IMR-90 (cell line): ENCODE data around the gene KHK. TPM values are rescaled to one million over a fixed set of nuclear protein-coding genes. Genes with fewer than 3 reads are reported as not detected.

Experiments used
- ATAC-seq: fragments of 200-7000 bp; cut with Tn5 transposase; 2 replicates; pipeline ENCODE4 v1.9.1; 2020; ENCODE audit warnings: low read depth, mild to moderate bottlenecking, moderate library complexity
- BruUV-seq: library from RNA; stranded (reverse); fragments of 400-500 nt; replicated peaks from 2 replicates; lab custom pipeline; 2021; lab: Mats Ljungman, UMichigan
- CTCF ChIA-PET: fragments of 300-600 bp; formaldehyde crosslinking; extraction: SDS; loops from one replicate; lab custom pipeline; 2021; ENCODE audit warnings: antibody characterized with exemption; lab: Yijun Ruan, JAX
- POLR2A ChIA-PET: fragments of 300-600 bp; sonication (Branson Sonifier 250); formaldehyde crosslinking; loops from one replicate; lab custom pipeline; 2022; ENCODE audit warnings: antibody characterized with exemption; ENCODE audit not compliant: unreplicated experiment; lab: Charles Lee
- DNase-seq: peaks from one replicate; pipeline ENCODE4 v3.0.0; 2013
- H2AFZ ChIP-seq: replicated peaks from 2 replicates; pipeline ENCODE3; 2013; ENCODE audit warnings: low read length, mild to moderate bottlenecking; ENCODE audit not compliant: poor library complexity
- H2AK5ac ChIP-seq: 2 replicates; pipeline ENCODE4 v1.6.1; 2013; ENCODE audit warnings: low read depth, low read length, inconsistent platforms
- H2AK9ac ChIP-seq: replicated peaks from 2 replicates; pipeline ENCODE3; 2013; ENCODE audit warnings: mild to moderate bottlenecking, low read depth, low read length, moderate library complexity; ENCODE audit not compliant: poor library complexity
- H2BK120ac ChIP-seq: 2 replicates; pipeline ENCODE4 v1.6.1; 2013; ENCODE audit warnings: low read depth, low read length, inconsistent platforms
- H2BK15ac ChIP-seq: 3 replicates; pipeline ENCODE4 v1.6.1; 2013; ENCODE audit warnings: low read depth, low read length, inconsistent platforms
- H2BK20ac ChIP-seq: 2 replicates; pipeline ENCODE4 v1.6.1; 2013; ENCODE audit warnings: low read depth, mild to moderate bottlenecking, inconsistent platforms, low read length, moderate library complexity
- H2BK5ac ChIP-seq: 2 replicates; pipeline ENCODE4 v1.6.1; 2013; ENCODE audit warnings: mild to moderate bottlenecking, low read depth, low read length, inconsistent platforms; ENCODE audit not compliant: poor library complexity, severe bottlenecking
- H3K14ac ChIP-seq: replicated peaks from 2 replicates; pipeline ENCODE4 v1.6.1; 2013; ENCODE audit warnings: low read depth, low read length, inconsistent platforms
- H3K18ac ChIP-seq: 2 replicates; pipeline ENCODE4 v1.6.1; 2013; ENCODE audit warnings: low read depth, low read length, control low read depth
- H3K23ac ChIP-seq: 2 replicates; pipeline ENCODE4 v1.6.1; 2013; ENCODE audit warnings: low read depth, low read length, inconsistent platforms
- H3K27ac ChIP-seq: 2 replicates; pipeline ENCODE4 v1.5.1; 2013; ENCODE audit warnings: mild to moderate bottlenecking, control low read depth, low read length; ENCODE audit not compliant: insufficient read depth
- H3K27me3 ChIP-seq: 2 replicates; pipeline ENCODE4 v1.6.1; 2013; ENCODE audit warnings: low read length; ENCODE audit not compliant: control insufficient read depth, insufficient read depth
- H3K36me3 ChIP-seq: 2 replicates; pipeline ENCODE4 v1.6.1; 2013; ENCODE audit warnings: low read length, mixed read lengths; ENCODE audit not compliant: control insufficient read depth, insufficient read depth
- H3K4ac ChIP-seq: 2 replicates; pipeline ENCODE4 v1.6.1; 2013; ENCODE audit warnings: low read depth, low read length, inconsistent platforms
- H3K4me1 ChIP-seq: 2 replicates; pipeline ENCODE4 v1.6.1; 2013; ENCODE audit warnings: low read length, mixed read lengths; ENCODE audit not compliant: control insufficient read depth, insufficient read depth
- H3K4me2 ChIP-seq: 2 replicates; pipeline ENCODE4 v1.6.1; 2013; ENCODE audit warnings: low read depth, mild to moderate bottlenecking, control low read depth, low read length, moderate library complexity
- H3K4me3 ChIP-seq: 2 replicates; pipeline ENCODE4 v1.5.1; 2013; ENCODE audit warnings: low read depth, mild to moderate bottlenecking, control low read depth, low read length, moderate library complexity; ENCODE audit not compliant: insufficient read depth
- H3K56ac ChIP-seq: 2 replicates; pipeline ENCODE4 v1.6.1; 2013; ENCODE audit warnings: low read length, inconsistent platforms; ENCODE audit not compliant: insufficient read depth; ENCODE audit errors: extremely low read depth
- H3K79me1 ChIP-seq, 2 experiments: 2 replicates each; pipeline ENCODE4 v1.6.1; 2013; ENCODE audit warnings: low read length in 2 of 2, inconsistent platforms in 1 of 2, low read depth in 1 of 2
- H3K9ac ChIP-seq: 2 replicates; pipeline ENCODE4 v1.6.1; 2013; ENCODE audit warnings: low read depth, low read length, control low read depth
- H3K9me1 ChIP-seq: 2 replicates; pipeline ENCODE4 v1.6.1; 2013; ENCODE audit warnings: low read length, inconsistent platforms; ENCODE audit not compliant: insufficient read depth
- H3K9me3 ChIP-seq: 2 replicates; pipeline ENCODE4 v1.6.1; 2013; ENCODE audit warnings: low read length; ENCODE audit not compliant: control insufficient read depth, insufficient read depth
- H4K20me1 ChIP-seq: 2 replicates; pipeline ENCODE4 v1.6.1; 2013; ENCODE audit warnings: low read length, inconsistent platforms; ENCODE audit not compliant: insufficient read depth
- H4K5ac ChIP-seq: 2 replicates; pipeline ENCODE4 v1.6.1; 2013; ENCODE audit warnings: mild to moderate bottlenecking, low read depth, low read length, control low read depth
- H4K8ac ChIP-seq, 2 experiments: 2 replicates each; pipeline ENCODE4 v1.6.1; 2013; ENCODE audit warnings: low read depth in 2 of 2, low read length in 2 of 2, control low read depth in 1 of 2, inconsistent platforms in 1 of 2
- H4K91ac ChIP-seq: 2 replicates; pipeline ENCODE4 v1.6.1; 2013; ENCODE audit warnings: low read depth, low read length, inconsistent platforms; ENCODE audit not compliant: insufficient read depth
- FOS ChIP-seq: fragments of 150-350 bp; IDR thresholded peaks from 2 replicates; pipeline ENCODE4 v1.6.1; 2016; ENCODE audit warnings: low read depth, low read length
- WGBS, 2 experiments: methylation state at CpG; one replicate each; pipeline versions ENCODE4 v1.1.5 to v1.1.7; 2013; ENCODE audit warnings: missing lambda C conversion rate in 2 of 2; ENCODE audit not compliant: insufficient read length in 1 of 2; ENCODE audit errors: extremely low coverage in 2 of 2; 5-methylcytosine and 5-hydroxymethylcytosine counted together
- dilution Hi-C: fragments of 300-500 bp; cut with HindIII; formaldehyde crosslinking; loops from one replicate; pipeline ENCODE4 v1.14.3; 2018; ENCODE audit warnings: low sequenced_read_pairs; ENCODE audit not compliant: unreplicated experiment
- in situ Hi-C: fragments of 300-500 bp; cut with MboI; formaldehyde crosslinking; loops from 3 replicates; pipeline ENCODE4 v1.14.3; 2019; ENCODE audit warnings: low sequenced_read_pairs, inconsistent platforms, mixed read lengths
- intact Hi-C: fragments of 100-400 bp; cut with micrococcal nuclease; formaldehyde crosslinking; loops from 2 replicates; pipeline ENCODE4 v1.10.0; 2022
- polyA plus RNA-seq, 3 experiments: library from polyadenylated mRNA; depleted of rRNA; stranded (reverse); fragments of >200 nt; gene quantifications; 2 replicates each; pipeline ENCODE4 v1.2.3, GENCODE V29; 2012; ENCODE audit warnings: low replicate concordance in 1 of 3
- total RNA-seq: library from RNA; depleted of rRNA; stranded (reverse); fragments of >200 nt; gene quantifications from 2 replicates; pipeline ENCODE4 v1.2.3, GENCODE V29; 2012

The KHK gene
- total and polyA plus RNA-seq, 2 of the 4 experiments (the other 2 are of a cell fraction) = 0.72 to 0.82 TPM

GRCh38 chr2:27099334-27099955, 12.9 kb downstream of the KHK start:
- in situ Hi-C loops = loop anchor here (5.0 kb wide), 1 partner anchor 183 kb away; the partner anchor contains the start of gene TRIM54
- Histone ChIP-seq H4K91ac (no peak overlapping the region), H3K27ac (no peak overlapping the region), H2BK5ac (no peak overlapping the region), H3K9me1 (peaks cover 7% of the 10 kb centered on the region; the same call in 1 of the 2 replicates), H4K20me1 (no peaks in the 10 kb centered on the region), H3K36me3 (no peaks in the 10 kb centered on the region), H3K9me3 (no peaks in the 10 kb centered on the region), H2BK120ac (no peak overlapping the region), H3K79me1 (no peaks in the 10 kb centered on the region), H3K4me1 (0 out of 2 replicates have a peak, but pooled peaks cover 3% of the 10 kb centered on the region), H3K4me2 (no peak overlapping the region), H2AK5ac (no peak overlapping the region), H3K18ac (no peak overlapping the region), H4K5ac (no peak overlapping the region), H3K9ac (no peak overlapping the region), H2AK9ac (no peak overlapping the region), H2AFZ (no peak overlapping the region), H2BK15ac (no peak overlapping the region), H4K8ac (no peak overlapping the region), H3K27me3 (peaks cover 25% of the 10 kb centered on the region), H3K14ac (no peak overlapping the region), H3K56ac (no peak overlapping the region), H2BK20ac (no peak overlapping the region), H3K23ac (no peak overlapping the region), H3K4me3 (no peak overlapping the region), H3K4ac (no peak overlapping the region)
- intact Hi-C loops = loop anchor here (2.0 kb wide), 2 partner anchors 117 to 181 kb away; partner anchors contain the start of gene CAD
- no CpG with 5 or more reads among the region's 19 CpGs for WGBS, 2 experiments
- dilution Hi-C loops = no loop called here
- CTCF ChIA-PET = interaction anchor here (0.8 to 2.2 kb wide), 3 partner anchors 92 to 204 kb away, joined by 3 to 7 read pairs (median 4); no protein-coding TSS in a partner anchor
- ATAC-seq = no peak
- no peak for TF ChIP-seq FOS
- POLR2A ChIA-PET = no interaction called here
- no TSS peak for BruUV-seq
- no peak for DNase-seq
